AG10803 (cell line): Measurements from ENCODE around the gene MRPS18B.
A peak's percentile ranks its signal among the peaks of the same experiment; 100 is the strongest.

Experiments used
- DNase-seq: peaks from one replicate; pipeline ENCODE4 v3.0.0; 2010; ENCODE audit warnings: low read depth
- H3K4me3 ChIP-seq: 2 replicates; pipeline ENCODE4 v1.5.1; 2011; ENCODE audit warnings: mild to moderate bottlenecking, low read length, control low read depth
- TF ChIP-seq, protein P1 (sequence below): conservative IDR thresholded peaks from 2 replicates; pipeline ENCODE4 v1.5.1; 2011; ENCODE audit warnings: mild to moderate bottlenecking, low read length, control low read depth, inconsistent platforms

The MRPS18B gene

GRCh38 chr6:30643656-30644055 is 26.0 kb downstream of the MRPS18B start:
- no peak for DNase-seq
- TF ChIP-seq, protein P1, sequence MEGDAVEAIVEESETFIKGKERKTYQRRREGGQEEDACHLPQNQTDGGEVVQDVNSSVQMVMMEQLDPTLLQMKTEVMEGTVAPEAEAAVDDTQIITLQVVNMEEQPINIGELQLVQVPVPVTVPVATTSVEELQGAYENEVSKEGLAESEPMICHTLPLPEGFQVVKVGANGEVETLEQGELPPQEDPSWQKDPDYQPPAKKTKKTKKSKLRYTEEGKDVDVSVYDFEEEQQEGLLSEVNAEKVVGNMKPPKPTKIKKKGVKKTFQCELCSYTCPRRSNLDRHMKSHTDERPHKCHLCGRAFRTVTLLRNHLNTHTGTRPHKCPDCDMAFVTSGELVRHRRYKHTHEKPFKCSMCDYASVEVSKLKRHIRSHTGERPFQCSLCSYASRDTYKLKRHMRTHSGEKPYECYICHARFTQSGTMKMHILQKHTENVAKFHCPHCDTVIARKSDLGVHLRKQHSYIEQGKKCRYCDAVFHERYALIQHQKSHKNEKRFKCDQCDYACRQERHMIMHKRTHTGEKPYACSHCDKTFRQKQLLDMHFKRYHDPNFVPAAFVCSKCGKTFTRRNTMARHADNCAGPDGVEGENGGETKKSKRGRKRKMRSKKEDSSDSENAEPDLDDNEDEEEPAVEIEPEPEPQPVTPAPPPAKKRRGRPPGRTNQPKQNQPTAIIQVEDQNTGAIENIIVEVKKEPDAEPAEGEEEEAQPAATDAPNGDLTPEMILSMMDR, result no peak
- H3K4me3 ChIP-seq, result no peak overlapping the region

DNA sequence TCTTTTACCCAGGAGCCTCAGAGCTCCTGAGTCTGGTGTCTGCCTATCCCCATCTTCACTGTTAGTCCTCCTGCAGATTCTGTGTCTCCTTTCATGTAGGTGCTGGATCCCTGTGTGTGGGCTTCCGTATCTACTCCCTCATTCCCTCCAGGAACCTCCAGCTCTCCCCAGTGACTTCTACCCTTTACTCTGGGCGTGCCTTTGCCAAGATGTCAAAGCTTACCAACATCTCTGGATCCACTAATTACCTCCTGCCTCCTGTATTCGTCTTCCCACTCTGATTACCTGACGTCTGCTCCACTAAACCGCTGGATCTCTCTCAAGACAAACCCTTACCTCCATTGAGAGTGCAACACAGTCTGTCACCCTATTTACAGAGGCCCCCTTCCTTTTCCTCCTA is 27.1 kb downstream of the MRPS18B start:
- TF ChIP-seq, protein P1, result no peak
- no peak for DNase-seq
- H3K4me3 ChIP-seq, result no peak overlapping the region

GRCh38 chr6:30645989-30646388 is 28.3 kb downstream of the MRPS18B start:
- DNase-seq, result no peak
- TF ChIP-seq, protein P1, result no peak
- no peak overlapping the region for H3K4me3 ChIP-seq

GRCh38 chr6:30646450-30647241 is 29.0 kb downstream of the MRPS18B start, which contains the start of gene C6orf136:
TSS of gene C6orf136 (plus strand) at chr6:30647133. CDS start at chr6:30647232, 99 bp downstream.
- H3K4me3 ChIP-seq, result peak within 1 kb of the TSS; percentile 84
- DNase-seq, result peak; percentile 88
- TF ChIP-seq, protein P1, result no peak

DNA sequence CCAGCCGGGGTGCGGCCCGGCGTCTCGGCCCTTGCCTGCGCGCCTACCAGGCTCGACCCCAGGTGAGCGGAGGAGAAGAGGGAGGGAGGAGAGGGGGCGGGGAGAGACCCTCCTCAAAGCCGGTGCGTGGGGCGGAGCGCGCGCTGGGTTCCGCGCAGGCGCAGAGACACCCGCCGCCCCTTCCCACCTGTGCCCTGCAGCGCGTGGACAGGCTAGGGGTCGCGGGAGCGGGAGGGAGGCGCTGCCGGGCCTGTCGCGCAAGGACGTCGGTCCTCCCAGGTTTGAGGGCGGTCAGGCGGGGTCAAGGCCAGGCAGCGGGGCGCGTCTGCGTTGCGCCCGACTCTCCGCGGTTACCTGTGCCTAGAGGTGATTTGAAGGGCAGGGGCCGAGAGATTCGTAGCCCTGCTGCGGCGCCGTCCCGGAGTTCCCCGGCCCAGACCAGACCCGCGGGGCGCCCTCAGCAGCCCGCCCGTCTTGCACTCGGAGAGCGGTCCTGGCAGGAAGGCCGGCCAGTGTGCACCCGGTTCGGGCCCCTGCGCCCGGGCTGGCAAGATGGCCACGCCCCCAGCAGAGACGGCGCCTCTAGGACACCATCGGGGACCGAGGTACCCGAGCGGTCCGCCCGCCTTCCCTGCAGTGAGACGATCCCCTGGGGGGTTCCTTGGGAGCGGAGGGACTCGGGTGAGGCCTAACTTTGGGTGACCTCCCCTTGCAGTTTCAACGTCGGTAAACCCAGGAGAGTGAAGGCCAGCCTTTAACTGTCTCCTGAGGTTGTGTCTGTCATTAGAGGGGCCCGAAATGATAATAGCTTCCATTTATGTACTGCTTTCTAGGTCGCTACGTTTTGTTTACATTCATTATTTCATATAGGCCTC is 29.8 kb downstream of the MRPS18B start:
- TF ChIP-seq, protein P1, result no peak
- H3K4me3 ChIP-seq, result peak overlapping the region; percentile 84
- peak; percentile 51 for DNase-seq

- TF ChIP-seq, protein P1, result no peak
- no peak for DNase-seq
- H3K4me3 ChIP-seq, result no peak overlapping the region
Measured at GRCh38 chr6:30651143-30651542, 33.5 kb downstream of the MRPS18B start.
